ENCODE measurements around the gene CLEC10A.

- TF ChIP-seq GATA2 (IDR thresholded peaks at IDR 0.05; ENCODE audit: low read depth, low read length) (no peak), GATA3 (IDR thresholded peaks at IDR 0.05; ENCODE audit: low read depth, low read length) (no peak)
Observed at GRCh38 chr17:7029659-7030058, 50.4 kb downstream of the CLEC10A start.

Data from SH-SY5Y (cell line).